ENCODE measurements around the gene MAMSTR. TPM values are rescaled to one million over a fixed set of nuclear protein-coding genes. Genes with fewer than 3 reads are reported as not detected.

Gene MAMSTR
- total and polyA plus RNA-seq, 9 of the 15 experiments (the other 6 are each of a cell fraction or from before 2014, with no cell fraction given) = 0.08 to 1.00 (median 0.40) TPM; not detected in 1

- TF ChIP-seq ZNF592 (IDR thresholded peaks at IDR 0.05) (peak; percentile 90), NR2C2 (CRISPR knock-in tag; IDR thresholded peaks at IDR 0.05) (no peak), NR2C2 (tag; IDR thresholded peaks at IDR 0.05) (peak; percentile 35; the same call in 1 of the 2 replicates), ZNF764 (CRISPR knock-in tag; IDR thresholded peaks at IDR 0.05; ENCODE audit: low read depth) (no peak)
Observed at GRCh38 chr19:48738557-48739403, 19.3 kb upstream of the MAMSTR start (continued).

Data from K562 (cell line).